Esophagus mucosa (tissue), 1 donor: ENCODE data around the gene ZNF451. TPM values are rescaled to one million over a fixed set of nuclear protein-coding genes. Genes with fewer than 3 reads are reported as not detected.

ENCODE experiments used
- ATAC-seq: fragments of 200-7000 bp; cut with Tn5 transposase; one replicate; pipeline ENCODE4 v1.9.1; 2020
- total RNA-seq: library from RNA; stranded (reverse); gene quantifications from one replicate; pipeline ENCODE4 v1.2.4, GENCODE V29; 2023
- donor health status: DM: yes; HTN: yes; CAD: no.

Gene ZNF451
- total RNA-seq, 1 donor from 2014 or later: 23.9 TPM

GRCh38 chr6:57162516-57162915 is 72.5 kb downstream of the ZNF451 start:
- ATAC-seq: no peak

- no peak for ATAC-seq
These were observed 74.0 kb downstream of the ZNF451 start for GRCh38 chr6:57163956-57164355.

- ATAC-seq: no peak
These were observed 75.1 kb downstream of the ZNF451 start for GRCh38 chr6:57165080-57165479.

GRCh38 chr6:57172136-57173055 is 82.4 kb downstream of the ZNF451 start, which contains the start of gene BAG2:
TSS of gene BAG2 (plus strand) at chr6:57172326. CDS start at chr6:57172698, 372 bp downstream.
- ATAC-seq: peak; percentile 87

GRCh38 chr6:57173056-57173885 is 83.3 kb downstream of the ZNF451 start:
- ATAC-seq: no peak

GRCh38 chr6:57173886-57174510 is 84.0 kb downstream of the ZNF451 start:
- no peak for ATAC-seq

- ATAC-seq: no peak
These were observed 84.5 kb downstream of the ZNF451 start for GRCh38 chr6:57174511-57174907.

- no peak for ATAC-seq
These were observed 87.7 kb downstream of the ZNF451 start for GRCh38 chr6:57177545-57178265.

GRCh38 chr6:57180596-57180995 is 90.6 kb downstream of the ZNF451 start:
- ATAC-seq: no peak

GRCh38 chr6:57182017-57182432 is 92.0 kb downstream of the ZNF451 start:
- no peak for ATAC-seq

GRCh38 chr6:57183336-57183735 is 93.3 kb downstream of the ZNF451 start:
- ATAC-seq: no peak

GRCh38 chr6:57190140-57190539 is 100.2 kb downstream of the ZNF451 start:
- ATAC-seq: no peak

GRCh38 chr6:57193177-57193576 is 103.2 kb downstream of the ZNF451 start:
- no peak for ATAC-seq

- no peak for ATAC-seq
These were observed 105.5 kb downstream of the ZNF451 start for GRCh38 chr6:57195457-57195856.

- no peak for ATAC-seq
These were observed 109.1 kb downstream of the ZNF451 start for GRCh38 chr6:57198926-57199636.

GRCh38 chr6:57201718-57202117 is 111.7 kb downstream of the ZNF451 start:
- ATAC-seq: no peak

GRCh38 chr6:57205550-57206328 is 115.8 kb downstream of the ZNF451 start:
- ATAC-seq: no peak

- no peak for ATAC-seq
These were observed 117.2 kb downstream of the ZNF451 start for GRCh38 chr6:57207141-57207540.

GRCh38 chr6:57207872-57208271 is 117.9 kb downstream of the ZNF451 start:
- no peak for ATAC-seq

- no peak for ATAC-seq
These were observed 119.0 kb downstream of the ZNF451 start for GRCh38 chr6:57209030-57209429.

- ATAC-seq: no peak
These were observed 120.1 kb downstream of the ZNF451 start for GRCh38 chr6:57210060-57210459.
